Stimulated activated CD8-positive, alpha-beta memory T cell treated with anti-CD3 and anti-CD28 coated beads, Interleukin-12 subunit alpha, Interleukin-12 subunit beta, amount 100 ng/mL, for 24 hours (primary cell): Measurements from ENCODE around the gene RPL12.

Source experiments
- DNase-seq: peaks from one replicate; pipeline ENCODE4 v3.0.0-alpha.2; 2020; ENCODE audit errors: extremely low read depth

RPL12 gene

GRCh38 chr9:127403507-127404192 lies 47.6 kb downstream of the RPL12 start:
- no peak for DNase-seq

GRCh38 chr9:127402401-127403090 lies 48.7 kb downstream of the RPL12 start:
- DNase-seq, result no peak

- no peak for DNase-seq
These were observed 51.4 kb downstream of the RPL12 start for GRCh38 chr9:127399736-127400269.

GRCh38 chr9:127398715-127399400 lies 52.3 kb downstream of the RPL12 start:
- no peak for DNase-seq

GRCh38 chr9:127398275-127398647 lies 52.9 kb downstream of the RPL12 start:
- no peak for DNase-seq
